ENCODE results near the gene CDH13.

CDH13 gene

DNA sequence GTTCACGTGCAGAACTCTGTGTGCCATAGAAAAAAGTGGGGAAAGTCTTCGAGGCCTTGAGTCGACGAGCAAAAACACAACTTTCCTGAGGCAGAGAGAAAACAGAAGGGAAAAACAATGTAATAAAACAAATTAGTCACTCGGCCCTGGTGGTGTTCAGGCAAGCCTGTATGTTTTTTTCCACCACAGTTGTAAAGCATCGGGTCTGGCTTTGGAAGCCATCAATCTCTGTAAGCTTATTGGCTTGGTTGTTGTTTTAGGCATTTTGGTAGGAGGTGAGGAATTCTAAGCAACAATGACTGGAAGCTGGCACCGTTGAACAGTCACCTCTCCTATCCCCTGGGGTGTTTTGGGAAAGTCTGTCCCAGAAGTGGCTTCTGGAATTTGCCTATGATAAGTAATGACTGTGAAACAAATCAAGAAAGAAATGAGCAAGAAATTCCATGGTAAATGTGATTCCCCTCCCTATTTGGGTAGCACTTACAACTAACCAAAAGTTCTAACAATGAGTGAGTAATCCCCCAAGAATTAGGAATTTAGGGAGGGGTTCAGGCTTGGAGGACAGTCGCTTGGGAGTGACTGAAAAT lies 2.8 kb downstream of the CDH13 start:
- DNase-seq: no peak

DNA sequence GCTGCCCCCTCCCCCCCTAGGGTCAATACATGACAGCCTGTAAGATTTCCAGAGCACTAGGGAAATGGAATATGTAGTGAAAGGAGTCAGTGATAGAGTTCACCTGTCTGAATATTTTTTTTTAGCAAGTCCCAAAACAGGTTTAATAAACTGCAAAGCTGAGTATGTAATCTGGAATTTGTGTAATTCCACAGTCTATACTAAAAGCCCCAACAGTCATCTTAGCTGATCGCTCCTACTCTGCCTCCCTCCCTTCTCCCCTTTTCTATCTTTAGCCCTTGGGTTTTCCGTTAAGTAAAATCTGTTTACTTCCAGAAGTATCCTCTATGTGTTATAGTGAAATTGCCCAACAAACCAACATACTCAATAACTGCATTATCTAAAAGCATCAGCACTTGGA lies 3.5 kb downstream of the CDH13 start:
- DNase-seq: no peak

DNA sequence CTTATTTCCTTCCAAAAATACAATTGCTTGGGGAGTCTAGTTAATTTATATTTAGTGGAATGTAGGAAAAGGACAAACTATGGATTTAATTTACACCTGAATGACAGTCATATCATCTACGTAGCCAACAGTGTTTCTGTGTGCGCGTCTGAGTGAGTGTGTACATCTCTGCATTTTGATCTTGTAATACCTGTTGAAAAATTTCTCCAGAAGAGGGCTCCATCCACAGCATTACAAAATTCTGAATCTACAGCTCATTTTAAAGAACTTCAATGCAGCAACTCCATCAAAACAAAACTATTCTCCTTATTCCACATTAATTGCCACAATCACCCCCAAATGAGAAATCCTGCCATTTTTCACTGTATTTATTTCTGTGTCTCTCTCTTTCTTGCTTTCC lies 3.9 kb downstream of the CDH13 start:
- no peak for DNase-seq

DNA sequence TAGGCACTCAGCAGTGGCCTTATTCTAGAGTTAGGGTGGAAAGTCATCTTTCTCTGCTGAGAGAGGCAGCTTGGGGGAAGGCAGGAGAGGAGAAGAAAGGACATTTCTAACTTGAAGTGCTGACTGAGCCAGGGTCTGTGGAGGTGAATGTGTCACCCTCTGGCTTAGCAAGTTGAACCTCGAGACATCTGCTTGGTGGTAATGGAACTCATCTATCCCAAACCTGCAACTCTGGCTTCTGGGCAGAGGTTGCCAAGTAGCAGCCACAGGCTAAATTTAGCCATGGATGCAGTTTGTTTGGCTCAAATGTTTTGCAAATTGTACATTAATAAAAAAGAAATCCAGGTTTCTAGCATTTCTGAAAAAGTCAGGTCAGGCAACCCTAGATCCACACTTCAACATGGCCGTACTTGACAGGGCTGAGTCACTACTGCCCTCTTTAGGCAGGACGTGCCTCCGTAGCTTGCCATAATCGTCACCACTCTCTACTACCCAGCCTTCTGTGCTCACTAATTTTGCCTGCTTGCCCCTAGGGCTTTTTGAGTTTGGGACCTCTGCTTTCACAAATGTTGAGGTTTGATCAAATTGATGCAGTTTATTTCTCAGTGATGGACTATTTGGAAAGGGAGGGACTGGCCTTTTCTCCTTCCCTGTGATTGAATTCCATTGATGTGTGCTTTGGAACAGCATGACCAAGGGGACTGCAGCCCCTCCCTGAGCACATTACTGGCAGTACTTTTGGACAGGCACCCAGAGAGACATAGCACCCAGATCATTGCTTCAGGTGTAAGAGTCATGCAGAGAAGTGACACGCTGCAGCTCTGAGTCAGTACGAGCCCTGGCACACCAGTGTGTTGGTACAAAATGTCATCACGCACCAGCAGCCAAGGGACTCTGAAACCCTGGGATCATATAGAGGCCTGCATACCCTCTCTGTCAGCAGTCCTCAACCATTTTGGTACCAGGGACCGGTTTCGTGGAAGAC lies 5.2 kb downstream of the CDH13 start:
- no peak for DNase-seq

DNA sequence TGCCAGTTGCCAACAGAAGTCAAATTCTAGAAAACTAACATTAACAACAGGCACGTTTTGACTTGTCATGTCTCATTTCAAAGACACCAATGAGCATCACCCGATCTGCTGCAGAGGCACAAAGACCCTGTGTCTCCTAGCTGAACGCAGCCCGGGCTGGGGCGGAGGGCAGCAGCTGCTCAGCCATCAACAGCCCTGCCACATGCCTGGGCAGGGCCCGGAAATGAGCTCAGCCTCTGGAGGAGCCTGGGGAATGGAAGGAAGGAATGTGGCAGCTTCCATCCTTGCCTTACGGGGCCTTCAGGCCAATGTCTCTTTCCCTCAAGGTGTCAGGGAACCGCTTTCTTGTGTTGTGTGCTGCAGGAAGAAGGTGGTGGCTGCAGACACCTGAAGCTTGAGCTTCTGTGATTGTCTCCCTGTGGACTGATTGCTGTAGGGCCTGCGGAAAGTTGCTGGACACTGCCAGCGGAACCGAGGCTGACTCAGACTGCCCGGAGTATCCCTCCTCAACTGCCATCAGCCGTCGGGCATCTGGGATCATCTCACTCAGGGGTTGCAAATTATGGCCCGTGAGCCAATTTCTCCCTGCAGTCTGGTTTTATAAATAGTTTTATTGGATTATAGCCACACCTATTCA lies 7.3 kb downstream of the CDH13 start:
- no peak for DNase-seq

DNA sequence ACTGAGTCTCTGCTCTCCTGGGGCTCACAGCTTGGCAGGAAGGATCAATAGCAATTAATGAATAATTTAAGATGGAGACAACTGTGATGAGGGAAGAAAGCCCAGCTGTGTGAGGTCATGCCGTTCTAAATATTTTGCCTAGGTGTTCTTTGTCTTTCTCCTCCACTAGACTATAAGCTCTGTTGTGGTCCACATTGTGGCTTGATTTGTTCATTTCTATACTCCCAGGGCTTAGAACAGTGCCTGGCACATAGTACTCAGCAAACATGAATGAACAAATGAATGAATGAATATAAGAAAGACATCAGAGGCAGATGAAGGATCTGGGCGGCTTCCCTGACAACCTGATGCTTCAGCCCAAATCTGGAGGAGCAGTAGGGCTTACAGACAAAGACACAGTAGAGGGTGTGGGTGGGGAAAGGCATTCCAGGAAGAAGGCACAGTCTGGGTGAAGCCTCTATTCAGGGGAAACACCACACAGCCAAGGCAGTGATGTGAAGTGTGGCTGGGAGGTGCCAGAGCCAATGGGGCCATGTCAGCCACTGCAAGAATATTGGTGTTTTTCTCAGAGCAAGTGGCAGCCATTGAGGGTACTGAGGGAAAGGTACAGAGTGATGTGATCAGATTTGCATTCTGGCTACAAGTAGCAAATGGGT lies 8.3 kb downstream of the CDH13 start:
- no peak for DNase-seq

DNA sequence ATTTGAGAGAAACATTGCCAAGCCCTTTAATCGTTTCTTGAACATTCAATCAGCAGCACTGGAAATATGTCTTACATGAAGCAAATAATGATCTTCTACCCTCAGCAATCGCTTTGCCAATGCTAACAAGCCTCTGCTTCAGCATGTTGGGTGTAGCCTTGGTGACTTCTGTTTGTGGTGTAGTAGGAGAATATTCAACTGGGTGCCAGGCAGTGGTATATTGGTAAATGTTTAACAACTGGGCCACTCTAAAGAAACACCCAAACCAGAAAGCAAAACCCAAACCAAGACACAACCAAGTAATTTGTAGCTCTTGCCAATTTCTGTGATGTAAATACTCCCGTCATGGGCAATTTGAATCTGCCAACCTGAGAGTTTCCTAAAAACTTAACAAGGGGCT lies 9.7 kb downstream of the CDH13 start:
- no peak for DNase-seq

DNA sequence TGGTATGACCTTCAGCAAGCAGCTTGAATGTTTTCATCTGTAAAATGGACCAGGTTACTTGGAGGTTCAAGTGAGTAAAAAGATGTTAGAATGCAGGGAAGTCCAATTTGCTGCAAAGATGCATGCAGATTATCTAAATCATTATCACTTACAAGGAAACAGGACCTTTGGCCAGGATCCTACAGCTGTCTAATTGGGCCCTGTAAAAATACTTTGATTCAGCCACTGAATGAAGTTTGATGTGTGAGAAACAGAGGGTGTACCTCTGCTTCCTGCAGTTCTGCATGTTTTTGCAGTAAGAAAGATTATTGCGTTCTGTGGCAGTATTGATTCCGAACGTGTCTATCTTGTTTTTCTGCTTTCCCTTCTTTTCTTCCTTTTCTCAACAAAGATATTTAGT lies 10.2 kb downstream of the CDH13 start:
- no peak for DNase-seq

DNA sequence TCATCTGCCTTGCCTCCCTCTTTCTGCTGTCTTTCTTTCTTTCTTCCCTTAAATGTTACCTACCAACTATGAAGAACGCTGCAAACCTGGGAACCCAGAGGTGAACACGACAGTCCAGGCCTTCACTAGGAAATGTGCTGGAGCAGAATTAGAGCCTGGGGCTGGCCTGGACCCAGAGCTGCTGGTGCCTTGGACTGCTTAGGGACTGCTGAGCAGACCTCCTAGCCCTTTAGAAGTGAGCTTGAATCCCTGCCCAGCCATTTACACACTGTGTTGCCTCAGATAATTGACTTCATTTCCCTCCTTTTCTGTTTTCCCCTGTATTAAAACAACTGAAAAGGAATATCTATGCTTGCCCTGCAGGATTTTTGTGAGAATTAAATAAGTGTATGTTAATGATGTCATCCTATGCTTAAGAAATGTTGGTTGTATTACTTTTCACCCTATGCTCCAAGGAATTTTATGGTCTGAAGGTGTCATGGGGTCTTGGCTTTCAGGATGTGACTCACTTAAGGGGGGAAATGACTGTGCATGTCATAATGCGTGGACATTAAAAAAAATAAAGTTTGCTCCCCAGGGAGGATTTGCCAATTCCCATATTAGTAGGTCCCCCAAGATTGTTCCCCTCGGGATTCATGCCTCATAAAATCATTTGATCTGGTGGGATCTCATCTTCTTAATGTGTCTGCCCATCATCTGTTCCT lies 11.5 kb downstream of the CDH13 start:
- no peak for DNase-seq

DNA sequence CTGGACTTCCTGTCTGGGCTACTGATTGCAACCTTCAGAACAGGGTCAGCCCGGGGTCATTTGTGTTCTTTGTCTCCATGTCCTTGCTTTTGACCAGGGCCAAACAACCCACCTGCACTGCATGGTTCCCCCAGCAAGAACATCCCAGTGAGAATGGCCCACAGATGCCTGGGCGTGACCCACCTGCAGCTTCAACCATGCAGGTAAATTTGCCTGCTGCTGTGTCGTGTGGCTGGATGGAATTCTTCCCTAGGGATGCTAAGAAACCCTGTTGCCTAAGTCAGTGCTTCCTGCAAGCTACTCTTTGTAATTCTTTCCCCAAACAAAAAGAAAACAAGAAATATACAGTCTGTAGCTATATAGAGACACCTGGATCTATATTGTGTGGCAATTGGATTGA lies 12.5 kb downstream of the CDH13 start:
- DNase-seq: no peak

DNA sequence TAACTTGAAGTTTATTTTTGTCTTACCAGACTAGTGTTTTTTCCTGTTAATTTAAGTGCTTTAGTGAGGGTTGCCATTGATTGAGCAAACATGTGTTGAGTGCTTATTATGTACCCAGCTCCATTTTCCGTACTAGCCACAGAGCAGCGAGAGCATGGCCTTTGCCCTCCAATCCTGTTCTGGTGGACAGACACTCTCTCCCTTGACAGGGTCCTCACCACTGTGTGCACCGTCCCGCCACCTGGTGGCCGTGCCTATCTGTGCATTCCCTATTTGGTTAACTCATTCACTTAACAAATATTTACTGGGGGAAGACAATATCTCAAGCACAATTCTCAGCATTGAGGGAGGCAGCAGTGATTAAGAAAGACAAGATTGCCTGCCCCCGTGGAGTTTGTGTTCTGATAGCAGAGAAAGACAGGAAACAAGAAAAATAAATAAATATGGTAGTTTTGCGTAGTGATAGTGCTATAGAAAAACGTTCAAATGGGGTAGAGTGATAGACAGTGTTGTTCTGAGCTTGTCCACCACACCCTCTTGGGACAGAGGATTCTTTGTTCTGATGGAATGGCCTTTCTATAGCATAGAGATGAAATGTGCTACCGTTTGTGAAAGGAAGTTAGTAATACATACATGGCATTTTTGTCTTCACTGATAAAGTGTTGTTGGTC lies 13.0 kb downstream of the CDH13 start:
- DNase-seq: no peak

DNA sequence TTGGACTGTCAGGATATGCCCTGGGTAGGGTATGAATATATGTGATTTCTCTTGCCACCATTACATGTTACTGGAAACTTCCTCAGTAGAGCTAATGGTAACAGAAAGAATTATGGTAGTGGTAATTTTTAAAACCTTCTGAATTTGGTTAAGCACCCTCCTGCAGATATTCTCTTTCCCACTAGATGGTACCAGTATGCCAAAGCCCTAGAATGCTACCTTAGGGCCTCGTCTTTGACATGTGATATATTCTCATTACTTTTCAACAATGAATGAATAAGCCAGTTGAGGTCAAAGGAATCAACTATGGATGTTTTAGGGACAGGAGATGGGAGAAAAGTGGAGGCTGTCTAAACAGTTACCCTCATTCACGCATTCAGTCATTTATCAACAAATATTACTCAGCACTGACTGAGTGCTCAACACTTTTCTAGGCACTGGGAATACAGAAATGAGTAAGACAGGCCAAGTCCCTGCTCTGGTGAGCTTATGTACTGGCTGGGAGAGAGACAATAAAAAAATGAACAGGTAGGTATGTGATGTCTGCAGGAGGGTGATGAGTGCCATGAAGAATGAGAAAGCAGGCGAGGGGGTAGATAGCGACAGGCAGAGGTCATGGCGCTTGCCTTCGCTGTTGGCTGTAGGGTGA lies 14.7 kb downstream of the CDH13 start:
- DNase-seq: no peak

DNA sequence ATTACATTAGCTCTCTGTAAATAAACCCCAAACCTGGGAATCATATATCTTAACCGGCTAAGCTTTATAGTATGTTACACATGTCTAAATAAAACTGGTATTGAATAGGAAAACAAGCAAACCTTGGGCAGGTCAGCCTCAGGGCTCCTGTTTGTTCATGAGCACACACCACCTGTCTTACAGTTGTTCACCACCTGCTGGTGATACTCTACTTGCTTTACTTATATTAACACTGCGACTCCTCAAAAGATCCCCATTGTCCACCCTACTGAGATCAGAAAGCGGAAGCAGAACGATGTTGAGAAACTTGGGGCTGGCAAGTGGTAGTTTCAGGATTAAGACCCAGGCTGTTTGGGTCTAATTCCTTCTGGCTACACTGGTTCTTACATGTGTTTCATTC lies 16.4 kb downstream of the CDH13 start:
- no peak for DNase-seq

DNA sequence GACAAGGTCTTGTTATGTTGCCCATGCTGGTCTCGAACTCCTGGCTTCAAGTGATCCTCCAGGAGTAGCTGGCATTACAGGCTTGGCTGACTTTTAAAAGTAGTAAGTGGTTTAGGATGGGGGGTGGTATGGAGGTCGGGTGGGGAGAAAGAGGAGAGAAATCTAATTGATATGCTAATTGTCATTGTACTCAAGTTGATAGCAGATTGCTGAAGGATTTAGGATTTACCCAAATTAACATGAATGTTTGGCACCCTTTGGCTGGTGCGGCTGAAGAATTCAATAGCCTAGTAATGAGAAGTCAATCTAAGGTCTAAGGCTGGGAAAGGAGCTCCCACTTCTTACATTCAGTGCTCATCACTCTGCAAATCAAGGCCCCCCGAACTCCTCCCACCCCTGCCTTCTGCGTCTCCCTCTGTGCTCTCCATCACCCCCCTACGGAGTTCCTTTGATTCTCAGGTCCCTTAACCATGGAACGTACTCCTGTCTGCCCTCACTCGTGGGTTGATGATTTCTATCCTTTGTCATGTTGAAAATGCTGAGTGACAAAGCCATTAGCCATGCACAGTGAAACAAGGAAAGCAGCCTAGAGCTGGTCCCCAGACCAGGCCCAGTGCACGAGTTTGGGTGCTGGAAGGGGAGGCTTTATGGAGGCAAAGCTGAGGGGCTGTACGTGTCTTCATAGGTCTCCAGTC lies 17.3 kb downstream of the CDH13 start:
- DNase-seq: no peak

DNA sequence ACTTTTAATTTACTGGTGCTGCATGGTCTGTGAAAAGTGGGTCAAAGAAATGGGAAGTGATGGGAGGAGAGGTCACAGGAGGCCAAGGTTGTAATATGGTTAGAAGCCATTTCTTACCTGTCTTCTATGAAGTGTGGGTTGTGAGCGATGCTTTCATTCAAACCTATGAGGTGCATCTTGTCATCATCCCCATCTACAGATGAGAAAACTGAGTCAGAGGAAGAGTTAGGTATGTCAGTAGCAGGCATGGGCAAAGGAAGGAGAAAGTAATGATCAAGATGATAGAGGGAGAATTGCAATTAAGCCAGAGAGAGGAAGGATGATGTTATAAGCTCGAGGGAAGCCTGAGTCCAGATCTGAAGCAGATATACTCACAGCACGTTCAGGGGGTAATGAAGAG lies 19.7 kb downstream of the CDH13 start:
- no peak for DNase-seq

DNA sequence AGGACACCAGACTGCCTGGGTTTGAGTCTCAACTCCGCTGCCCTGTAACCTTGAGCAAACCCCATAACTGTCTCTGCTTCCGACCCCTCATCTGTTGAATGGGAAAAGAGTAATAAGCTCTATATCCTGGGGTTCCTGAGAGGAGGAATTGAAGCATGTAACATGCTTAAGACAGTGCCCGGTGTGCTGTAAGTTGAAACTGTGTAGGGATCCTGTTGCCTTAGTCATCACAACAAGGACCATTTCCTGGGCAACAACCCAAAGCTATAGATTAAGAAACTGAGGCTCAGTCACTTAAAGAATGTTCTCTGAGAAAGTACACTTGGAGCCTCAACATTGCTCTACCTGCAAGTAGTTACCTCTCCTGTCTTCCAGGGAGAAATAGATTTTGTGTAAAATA lies 23.0 kb downstream of the CDH13 start:
- no peak for DNase-seq

DNA sequence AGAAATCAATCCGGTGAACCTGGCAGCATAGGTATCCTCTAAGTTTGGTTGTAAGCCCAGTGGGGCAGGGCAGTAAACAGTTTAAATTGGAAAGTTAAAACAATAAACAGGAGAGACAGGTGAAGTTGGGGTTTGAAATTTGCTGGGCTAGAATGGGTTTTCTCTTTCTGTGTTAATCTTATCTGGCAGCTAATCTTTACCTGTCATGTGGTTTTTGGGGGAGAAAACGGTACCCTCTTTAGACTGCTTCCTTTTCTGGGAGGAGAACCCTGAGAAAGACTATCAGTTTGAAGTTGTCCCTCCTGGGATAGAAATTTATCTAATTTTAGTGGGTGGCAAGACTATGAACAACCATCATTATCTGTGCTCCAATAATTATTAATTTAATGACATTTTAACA lies 24.0 kb downstream of the CDH13 start:
- DNase-seq: no peak

DNA sequence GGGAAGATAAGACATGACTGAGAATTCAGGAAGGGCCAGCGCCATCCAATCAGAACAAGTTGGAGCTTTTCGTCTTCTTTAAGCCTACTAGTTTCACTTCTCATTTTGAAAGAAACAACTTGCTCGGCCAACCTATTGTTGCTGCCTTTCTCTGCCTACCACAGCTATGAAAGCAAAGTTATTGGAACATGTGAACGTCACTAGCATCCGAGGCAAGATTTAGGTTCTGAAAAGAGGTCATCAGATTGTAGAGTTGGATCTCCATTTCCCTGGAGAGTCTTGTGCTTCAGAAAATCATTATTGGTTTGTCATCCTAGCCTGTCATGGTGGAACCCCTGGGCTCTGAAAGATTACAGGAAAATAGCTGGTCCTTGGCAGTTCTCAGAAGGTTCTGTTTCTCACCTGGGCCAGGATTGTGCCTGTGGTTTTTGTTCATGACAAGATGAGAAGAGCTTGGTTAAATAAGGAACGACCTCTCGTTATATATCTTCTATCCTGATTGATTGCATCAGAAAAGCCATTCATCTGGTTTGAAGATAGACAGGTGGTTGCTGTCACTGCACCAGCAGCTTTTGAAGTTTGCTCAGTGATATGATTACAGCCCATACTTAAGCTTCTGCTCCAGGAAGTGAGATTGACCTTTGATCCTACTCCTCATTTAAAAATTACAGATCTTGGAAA lies 25.3 kb downstream of the CDH13 start:
- DNase-seq: no peak

DNA sequence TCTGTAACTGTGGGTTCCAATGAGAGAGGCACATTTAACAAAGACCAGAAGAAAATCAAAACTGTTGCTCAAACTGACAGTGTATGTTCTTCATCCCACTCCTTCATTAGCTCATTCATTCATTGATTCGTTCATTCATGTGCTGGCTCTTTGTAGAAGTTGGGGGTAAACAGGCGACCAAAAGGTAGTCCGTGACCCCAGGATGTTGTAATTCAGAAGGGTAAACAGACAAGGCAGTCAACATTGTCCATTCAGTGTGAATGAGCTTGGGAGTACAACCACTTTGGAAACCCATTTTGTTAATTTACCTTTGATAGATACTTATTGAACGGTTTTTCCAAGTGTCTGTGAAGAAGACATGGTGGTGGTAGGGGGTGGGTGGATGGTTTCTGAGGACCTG lies 26.1 kb downstream of the CDH13 start:
- DNase-seq: no peak

Data from DMS 273 treated with DMSO at 0.1 percent for 48 hours (cell line).